Astrocyte (in vitro differentiated cells and primary cell): Measurements from ENCODE around the gene CASKIN1. TPM values are rescaled to one million over a fixed set of nuclear protein-coding genes. Genes with fewer than 3 reads are reported as not detected.
A peak's percentile ranks its signal among the peaks of the same experiment; 100 is the strongest.

Source experiments
- DNase-seq: peaks from one replicate; pipeline ENCODE4 v3.0.0-alpha.2; 2010; ENCODE audit warnings: low read depth
- FAIRE-seq: peaks from 2 replicates; lab custom pipeline; 2011; peaks lifted over from hg19 to GRCh38; lab: Jason Lieb, UNC
- H2AFZ ChIP-seq: 2 replicates; pipeline ENCODE4 v1.6.0; 2012; ENCODE audit warnings: low read depth, low read length, inconsistent platforms
- H3K27ac ChIP-seq: 2 replicates; pipeline ENCODE4 v1.5.1; 2011; ENCODE audit warnings: low read depth, low read length, inconsistent platforms
- H3K27me3 ChIP-seq: 2 replicates; pipeline ENCODE4 v1.6.0; 2011; ENCODE audit warnings: low read length, inconsistent platforms; ENCODE audit not compliant: insufficient read depth
- H3K36me3 ChIP-seq: 2 replicates; pipeline ENCODE4 v1.5.1; 2011; ENCODE audit warnings: low read length, inconsistent platforms; ENCODE audit not compliant: insufficient read depth
- H3K4me1 ChIP-seq: 2 replicates; pipeline ENCODE4 v1.5.1; 2011; ENCODE audit warnings: low read length, inconsistent platforms; ENCODE audit not compliant: insufficient read depth
- H3K4me2 ChIP-seq: 2 replicates; pipeline ENCODE4 v1.6.0; 2012; ENCODE audit warnings: low read length, inconsistent platforms
- H3K4me3 ChIP-seq: 2 replicates; pipeline ENCODE4 v1.5.1; 2011; ENCODE audit warnings: low read depth, mild to moderate bottlenecking, low read length, inconsistent platforms; ENCODE audit not compliant: insufficient read depth
- H3K79me2 ChIP-seq: 2 replicates; pipeline ENCODE4 v1.6.0; 2012; ENCODE audit warnings: mild to moderate bottlenecking, low read length, inconsistent platforms; ENCODE audit not compliant: insufficient read depth
- H3K9ac ChIP-seq: 2 replicates; pipeline ENCODE4 v1.6.0; 2012; ENCODE audit warnings: mild to moderate bottlenecking, low read length, inconsistent platforms
- H3K9me3 ChIP-seq: 2 replicates; pipeline ENCODE4 v1.5.1; 2012; ENCODE audit warnings: low read depth, mild to moderate bottlenecking, low read length, inconsistent platforms; ENCODE audit not compliant: insufficient read depth
- H4K20me1 ChIP-seq: 2 replicates; pipeline ENCODE4 v1.6.0; 2012; ENCODE audit warnings: low read length, inconsistent platforms; ENCODE audit not compliant: insufficient read depth
- H3K27ac Mint-ChIP-seq: one replicate; pipeline ENCODE4 v1.8.0; 2021; ENCODE audit warnings: mild to moderate bottlenecking, mixed read lengths; ENCODE audit not compliant: unreplicated experiment
- H3K27me3 Mint-ChIP-seq: one replicate; pipeline ENCODE4 v1.8.0; 2021; ENCODE audit warnings: low read depth, mixed read lengths; ENCODE audit not compliant: unreplicated experiment
- H3K36me3 Mint-ChIP-seq: one replicate; pipeline ENCODE4 v1.8.0; 2021; ENCODE audit warnings: low read depth, mixed read lengths; ENCODE audit not compliant: unreplicated experiment
- H3K4me1 Mint-ChIP-seq: one replicate; pipeline ENCODE4 v1.8.0; 2021; ENCODE audit warnings: low read depth, mixed read lengths; ENCODE audit not compliant: unreplicated experiment
- H3K4me3 Mint-ChIP-seq: one replicate; pipeline ENCODE4 v1.8.0; 2021; ENCODE audit warnings: mild to moderate bottlenecking, moderate library complexity, mixed read lengths; ENCODE audit not compliant: unreplicated experiment
- H3K9me3 Mint-ChIP-seq: one replicate; pipeline ENCODE4 v1.8.0; 2021; ENCODE audit warnings: mild to moderate bottlenecking, mixed read lengths; ENCODE audit not compliant: unreplicated experiment
- EZH2 ChIP-seq: IDR thresholded peaks from 2 replicates; pipeline ENCODE4 v1.6.1; 2012; ENCODE audit warnings: mild to moderate bottlenecking, low read length, inconsistent platforms; ENCODE audit not compliant: insufficient read depth
- total RNA-seq: library from RNA; stranded (reverse); gene quantifications from 2 replicates; pipeline ENCODE4 v1.2.1, GENCODE V29; 2021
- TF ChIP-seq, protein P1 (sequence below): IDR thresholded peaks from 2 replicates; pipeline ENCODE4 v1.5.1; 2011; ENCODE audit warnings: low read depth, mild to moderate bottlenecking, inconsistent platforms, low read length, moderate library complexity; ENCODE audit not compliant: insufficient read depth

CASKIN1 gene
- total RNA-seq, 1 donor from 2014 or later, result 0.66 TPM

DNA sequence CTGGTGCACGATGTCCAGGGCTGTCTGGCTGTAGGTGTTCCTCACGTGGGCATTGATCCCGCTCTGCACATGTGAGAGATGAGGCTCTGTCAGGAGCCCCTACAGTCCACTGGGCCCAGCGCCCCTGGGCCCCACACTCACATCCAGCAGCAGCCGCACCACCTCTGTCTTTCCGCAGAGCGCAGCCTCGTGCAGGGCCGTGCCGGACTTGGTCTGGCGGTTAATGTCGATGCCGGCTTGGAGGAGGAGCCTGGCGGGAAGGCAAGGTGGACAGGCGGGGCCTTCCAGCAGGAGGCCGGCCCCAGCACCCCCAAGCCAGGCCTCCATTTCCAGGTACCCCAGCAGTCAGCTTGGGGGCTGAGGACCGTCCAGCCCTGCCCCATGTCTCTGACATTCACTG lies 9.2 kb downstream of the CASKIN1 start:
- Histone ChIP-seq H3K9ac (no peak overlapping the region), H4K20me1 (no peaks in the 10 kb centered on the region), H3K79me2 (no peaks in the 10 kb centered on the region), H3K4me1 (no peaks in the 10 kb centered on the region), H3K4me3 (no peak overlapping the region), H2AFZ (no peak overlapping the region), H3K4me2 (no peak overlapping the region), H3K27me3 (no peaks in the 10 kb centered on the region), H3K36me3 (no peaks in the 10 kb centered on the region), H3K27ac (no peak overlapping the region), H3K9me3 (no peaks in the 10 kb centered on the region)
- Mint-ChIP-seq H3K27ac (no peak overlapping the region), H3K4me1 (no peaks in the 10 kb centered on the region), H3K9me3 (no peaks in the 10 kb centered on the region), H3K4me3 (no peak overlapping the region), H3K27me3 (peaks cover 9% of the 10 kb centered on the region), H3K36me3 (peaks cover 1% of the 10 kb centered on the region)
- TF ChIP-seq EZH2, result no peak
- TF ChIP-seq, protein P1, sequence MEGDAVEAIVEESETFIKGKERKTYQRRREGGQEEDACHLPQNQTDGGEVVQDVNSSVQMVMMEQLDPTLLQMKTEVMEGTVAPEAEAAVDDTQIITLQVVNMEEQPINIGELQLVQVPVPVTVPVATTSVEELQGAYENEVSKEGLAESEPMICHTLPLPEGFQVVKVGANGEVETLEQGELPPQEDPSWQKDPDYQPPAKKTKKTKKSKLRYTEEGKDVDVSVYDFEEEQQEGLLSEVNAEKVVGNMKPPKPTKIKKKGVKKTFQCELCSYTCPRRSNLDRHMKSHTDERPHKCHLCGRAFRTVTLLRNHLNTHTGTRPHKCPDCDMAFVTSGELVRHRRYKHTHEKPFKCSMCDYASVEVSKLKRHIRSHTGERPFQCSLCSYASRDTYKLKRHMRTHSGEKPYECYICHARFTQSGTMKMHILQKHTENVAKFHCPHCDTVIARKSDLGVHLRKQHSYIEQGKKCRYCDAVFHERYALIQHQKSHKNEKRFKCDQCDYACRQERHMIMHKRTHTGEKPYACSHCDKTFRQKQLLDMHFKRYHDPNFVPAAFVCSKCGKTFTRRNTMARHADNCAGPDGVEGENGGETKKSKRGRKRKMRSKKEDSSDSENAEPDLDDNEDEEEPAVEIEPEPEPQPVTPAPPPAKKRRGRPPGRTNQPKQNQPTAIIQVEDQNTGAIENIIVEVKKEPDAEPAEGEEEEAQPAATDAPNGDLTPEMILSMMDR, result no peak
- no peak for DNase-seq
- FAIRE-seq, result no peak

DNA sequence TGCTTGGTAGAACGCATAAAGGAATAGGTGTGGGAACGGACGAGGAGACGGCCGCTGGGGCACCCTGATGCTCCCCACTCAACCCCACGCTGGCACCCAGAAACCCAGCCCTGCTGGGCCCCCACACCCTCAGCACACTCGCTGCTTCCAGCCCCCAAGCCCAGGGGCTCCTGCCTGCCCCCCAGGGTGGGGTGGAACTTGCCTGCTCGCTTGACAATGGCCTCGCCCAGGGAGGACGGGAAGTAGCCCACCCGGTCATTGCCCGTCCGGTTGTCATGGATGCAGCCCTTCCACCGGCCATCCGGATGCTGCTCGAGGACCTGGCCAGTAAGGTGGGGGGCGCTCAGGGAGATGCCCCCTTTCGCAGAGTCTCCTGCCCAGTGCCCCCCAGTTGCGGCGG lies 9.9 kb downstream of the CASKIN1 start:
- no peak for FAIRE-seq

DNA sequence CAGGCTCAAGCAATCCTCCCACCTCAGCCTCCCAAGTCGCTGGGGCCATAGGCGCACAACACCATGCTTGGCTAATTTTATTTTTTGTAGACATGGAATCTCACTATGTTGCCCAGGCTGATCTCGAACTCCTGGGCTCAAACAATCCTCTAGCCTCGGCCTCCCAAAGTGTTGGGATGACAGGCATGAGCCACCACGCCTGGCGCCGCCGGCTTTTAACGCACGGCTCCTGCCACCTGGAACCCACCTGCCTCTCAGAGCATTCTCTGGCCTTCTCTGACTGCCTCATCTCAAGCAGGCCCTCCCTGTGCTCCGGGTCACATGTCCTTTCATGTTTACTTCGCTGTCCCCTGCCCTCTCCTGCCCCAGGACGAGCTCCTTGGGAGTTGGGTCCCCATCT lies 10.3 kb downstream of the CASKIN1 start:
- Mint-ChIP-seq H3K4me3 (no peak overlapping the region), H3K27me3 (peaks cover 3% of the 10 kb centered on the region), H3K9me3 (no peaks in the 10 kb centered on the region), H3K27ac (peak overlapping the region; percentile 75), H3K4me1 (no peaks in the 10 kb centered on the region), H3K36me3 (peaks cover 2% of the 10 kb centered on the region)
- Histone ChIP-seq H3K9ac (no peak overlapping the region), H3K27ac (no peak overlapping the region), H2AFZ (no peak overlapping the region), H3K36me3 (no peaks in the 10 kb centered on the region), H3K27me3 (no peaks in the 10 kb centered on the region), H4K20me1 (no peaks in the 10 kb centered on the region), H3K4me2 (no peak overlapping the region), H3K79me2 (no peaks in the 10 kb centered on the region), H3K4me1 (no peaks in the 10 kb centered on the region), H3K4me3 (no peak overlapping the region), H3K9me3 (no peaks in the 10 kb centered on the region)
- TF ChIP-seq, protein P1, result no peak
- TF ChIP-seq EZH2, result no peak
- FAIRE-seq (no peak), DNase-seq (no peak)

More for the DNA sequence above, 9.9 kb downstream of the CASKIN1 start:
- H3K27me3 ChIP-seq, result no peaks in the 10 kb centered on the region
- no peak overlapping the region for H3K4me2 ChIP-seq
- H3K27ac ChIP-seq, result no peak overlapping the region
- TF ChIP-seq, protein P1, result no peak
- no peak overlapping the region for H2AFZ ChIP-seq
- H3K27ac Mint-ChIP-seq, result no peak overlapping the region
- H3K9me3 Mint-ChIP-seq, result no peaks in the 10 kb centered on the region
- H3K9me3 ChIP-seq, result no peaks in the 10 kb centered on the region
- H4K20me1 ChIP-seq, result no peaks in the 10 kb centered on the region
- no peaks in the 10 kb centered on the region for H3K4me1 Mint-ChIP-seq
- H3K9ac ChIP-seq, result no peak overlapping the region
- H3K79me2 ChIP-seq, result no peaks in the 10 kb centered on the region
- no peak overlapping the region for H3K4me3 Mint-ChIP-seq
- no peak for DNase-seq
- H3K4me3 ChIP-seq, result no peak overlapping the region
- H3K36me3 Mint-ChIP-seq, result peaks cover 2% of the 10 kb centered on the region
- H3K4me1 ChIP-seq, result no peaks in the 10 kb centered on the region
- peaks cover 3% of the 10 kb centered on the region for H3K27me3 Mint-ChIP-seq
- no peaks in the 10 kb centered on the region for H3K36me3 ChIP-seq
